ENCODE data around the gene FAM210A.
"Not testable (repeated sequence)": the region's sequence is repeated elsewhere in the genome, so short reads cannot be mapped to it uniquely, and the experiment has no call there.

FAM210A gene

GRCh38 chr18:13712400-13713131 lies 13.8 kb downstream of the FAM210A start:
- H3K4me3 ChIP-seq (ENCODE audit: low read length), result no peak overlapping the region
- no peak for DNase-seq (ENCODE audit: low read depth, low spot score)

GRCh38 chr18:13710414-13710831 lies 15.9 kb downstream of the FAM210A start:
- no peak for DNase-seq (ENCODE audit: low read depth, low spot score)
- no peak overlapping the region for H3K4me3 ChIP-seq (ENCODE audit: low read length)

- peak; percentile 25 for DNase-seq (ENCODE audit: low read depth, low spot score)
- no peak overlapping the region for H3K4me3 ChIP-seq (ENCODE audit: low read length)
Measured at GRCh38 chr18:13703899-13704298, 22.5 kb downstream of the FAM210A start.

- no peak for DNase-seq (ENCODE audit: low read depth, low spot score)
- H3K4me3 ChIP-seq (ENCODE audit: low read length), result no peak overlapping the region
Measured at GRCh38 chr18:13700153-13700552, 26.2 kb downstream of the FAM210A start.

GRCh38 chr18:13696961-13697360 lies 29.4 kb downstream of the FAM210A start:
- no peak overlapping the region for H3K4me3 ChIP-seq (ENCODE audit: low read length)
- DNase-seq (ENCODE audit: low read depth, low spot score), result no peak

GRCh38 chr18:13695337-13695736 lies 31.0 kb downstream of the FAM210A start:
- H3K4me3 ChIP-seq (ENCODE audit: low read length), result not testable (repeated sequence)

GRCh38 chr18:13690060-13690459 lies 36.3 kb downstream of the FAM210A start:
- not testable (repeated sequence) for DNase-seq (ENCODE audit: low read depth, low spot score); H3K4me3 ChIP-seq (ENCODE audit: low read length)

More at GRCh38 chr18:13695337-13695736, 31.0 kb downstream of the FAM210A start:
- not testable (repeated sequence) for DNase-seq (ENCODE audit: low read depth, low spot score)

- DNase-seq (ENCODE audit: low read depth, low spot score), result no peak
- no peak overlapping the region for H3K4me3 ChIP-seq (ENCODE audit: low read length)
Measured at GRCh38 chr18:13688191-13689136, 37.9 kb downstream of the FAM210A start.

- H3K4me3 ChIP-seq (ENCODE audit: low read length), result no peak overlapping the region
- no peak for DNase-seq (ENCODE audit: low read depth, low spot score)
Measured at GRCh38 chr18:13684546-13684945, 41.8 kb downstream of the FAM210A start.

- no peak for DNase-seq (ENCODE audit: low read depth, low spot score)
- no peak overlapping the region for H3K4me3 ChIP-seq (ENCODE audit: low read length)
Measured at GRCh38 chr18:13681701-13682100, 44.7 kb downstream of the FAM210A start.

GRCh38 chr18:13680612-13681011 lies 45.7 kb downstream of the FAM210A start:
- H3K4me3 ChIP-seq (ENCODE audit: low read length), result no peak overlapping the region
- peak; percentile 35 for DNase-seq (ENCODE audit: low read depth, low spot score)

GRCh38 chr18:13677350-13677749 lies 49.0 kb downstream of the FAM210A start:
- DNase-seq (ENCODE audit: low read depth, low spot score); H3K4me3 ChIP-seq (ENCODE audit: low read length): not testable (repeated sequence)

GRCh38 chr18:13676471-13676870 lies 49.9 kb downstream of the FAM210A start:
- no peak overlapping the region for H3K4me3 ChIP-seq (ENCODE audit: low read length)
- DNase-seq (ENCODE audit: low read depth, low spot score), result no peak

GRCh38 chr18:13672657-13673056 lies 53.7 kb downstream of the FAM210A start:
- no peak overlapping the region for H3K4me3 ChIP-seq (ENCODE audit: low read length)
- no peak for DNase-seq (ENCODE audit: low read depth, low spot score)

GRCh38 chr18:13661779-13662256 lies 64.5 kb downstream of the FAM210A start:
- no peak overlapping the region for H3K4me3 ChIP-seq (ENCODE audit: low read length)
- DNase-seq (ENCODE audit: low read depth, low spot score), result no peak

GRCh38 chr18:13661051-13661778 lies 65.1 kb downstream of the FAM210A start:
- H3K4me3 ChIP-seq (ENCODE audit: low read length), result no peak overlapping the region
- no peak for DNase-seq (ENCODE audit: low read depth, low spot score)

GRCh38 chr18:13660510-13660909 lies 65.8 kb downstream of the FAM210A start:
- H3K4me3 ChIP-seq (ENCODE audit: low read length), result no peak overlapping the region
- DNase-seq (ENCODE audit: low read depth, low spot score), result no peak

GRCh38 chr18:13658436-13659204 lies 67.7 kb downstream of the FAM210A start:
- DNase-seq (ENCODE audit: low read depth, low spot score), result no peak
- no peak overlapping the region for H3K4me3 ChIP-seq (ENCODE audit: low read length)

GRCh38 chr18:13657974-13658373 lies 68.4 kb downstream of the FAM210A start:
- no peak overlapping the region for H3K4me3 ChIP-seq (ENCODE audit: low read length)
- DNase-seq (ENCODE audit: low read depth, low spot score), result no peak
